ENCODE results near the gene BUB1B.

GRCh38 chr15:40253167-40253790 lies 92.4 kb downstream of the BUB1B start:
- TF ChIP-seq, protein P1, sequence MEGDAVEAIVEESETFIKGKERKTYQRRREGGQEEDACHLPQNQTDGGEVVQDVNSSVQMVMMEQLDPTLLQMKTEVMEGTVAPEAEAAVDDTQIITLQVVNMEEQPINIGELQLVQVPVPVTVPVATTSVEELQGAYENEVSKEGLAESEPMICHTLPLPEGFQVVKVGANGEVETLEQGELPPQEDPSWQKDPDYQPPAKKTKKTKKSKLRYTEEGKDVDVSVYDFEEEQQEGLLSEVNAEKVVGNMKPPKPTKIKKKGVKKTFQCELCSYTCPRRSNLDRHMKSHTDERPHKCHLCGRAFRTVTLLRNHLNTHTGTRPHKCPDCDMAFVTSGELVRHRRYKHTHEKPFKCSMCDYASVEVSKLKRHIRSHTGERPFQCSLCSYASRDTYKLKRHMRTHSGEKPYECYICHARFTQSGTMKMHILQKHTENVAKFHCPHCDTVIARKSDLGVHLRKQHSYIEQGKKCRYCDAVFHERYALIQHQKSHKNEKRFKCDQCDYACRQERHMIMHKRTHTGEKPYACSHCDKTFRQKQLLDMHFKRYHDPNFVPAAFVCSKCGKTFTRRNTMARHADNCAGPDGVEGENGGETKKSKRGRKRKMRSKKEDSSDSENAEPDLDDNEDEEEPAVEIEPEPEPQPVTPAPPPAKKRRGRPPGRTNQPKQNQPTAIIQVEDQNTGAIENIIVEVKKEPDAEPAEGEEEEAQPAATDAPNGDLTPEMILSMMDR (conservative IDR thresholded peaks at IDR 0.05): no peak
- TF ChIP-seq ZFX (IDR thresholded peaks at IDR 0.05): no peak

Data from C4-2B (cell line).